ENCODE measurements around the gene ACSL3. TPM values are rescaled to one million over a fixed set of nuclear protein-coding genes. Genes with fewer than 3 reads are reported as not detected.

The ACSL3 gene
- total RNA-seq, 1 experiment from 2014 or later, result 100 TPM

- TF ChIP-seq, protein P1, sequence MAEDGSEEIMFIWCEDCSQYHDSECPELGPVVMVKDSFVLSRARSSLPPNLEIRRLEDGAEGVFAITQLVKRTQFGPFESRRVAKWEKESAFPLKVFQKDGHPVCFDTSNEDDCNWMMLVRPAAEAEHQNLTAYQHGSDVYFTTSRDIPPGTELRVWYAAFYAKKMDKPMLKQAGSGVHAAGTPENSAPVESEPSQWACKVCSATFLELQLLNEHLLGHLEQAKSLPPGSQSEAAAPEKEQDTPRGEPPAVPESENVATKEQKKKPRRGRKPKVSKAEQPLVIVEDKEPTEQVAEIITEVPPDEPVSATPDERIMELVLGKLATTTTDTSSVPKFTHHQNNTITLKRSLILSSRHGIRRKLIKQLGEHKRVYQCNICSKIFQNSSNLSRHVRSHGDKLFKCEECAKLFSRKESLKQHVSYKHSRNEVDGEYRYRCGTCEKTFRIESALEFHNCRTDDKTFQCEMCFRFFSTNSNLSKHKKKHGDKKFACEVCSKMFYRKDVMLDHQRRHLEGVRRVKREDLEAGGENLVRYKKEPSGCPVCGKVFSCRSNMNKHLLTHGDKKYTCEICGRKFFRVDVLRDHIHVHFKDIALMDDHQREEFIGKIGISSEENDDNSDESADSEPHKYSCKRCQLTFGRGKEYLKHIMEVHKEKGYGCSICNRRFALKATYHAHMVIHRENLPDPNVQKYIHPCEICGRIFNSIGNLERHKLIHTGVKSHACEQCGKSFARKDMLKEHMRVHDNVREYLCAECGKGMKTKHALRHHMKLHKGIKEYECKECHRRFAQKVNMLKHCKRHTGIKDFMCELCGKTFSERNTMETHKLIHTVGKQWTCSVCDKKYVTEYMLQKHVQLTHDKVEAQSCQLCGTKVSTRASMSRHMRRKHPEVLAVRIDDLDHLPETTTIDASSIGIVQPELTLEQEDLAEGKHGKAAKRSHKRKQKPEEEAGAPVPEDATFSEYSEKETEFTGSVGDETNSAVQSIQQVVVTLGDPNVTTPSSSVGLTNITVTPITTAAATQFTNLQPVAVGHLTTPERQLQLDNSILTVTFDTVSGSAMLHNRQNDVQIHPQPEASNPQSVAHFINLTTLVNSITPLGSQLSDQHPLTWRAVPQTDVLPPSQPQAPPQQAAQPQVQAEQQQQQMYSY (CRISPR knock-in tag; IDR thresholded peaks at IDR 0.05), result no peak
- TF ChIP-seq CDX4 (CRISPR knock-in tag; IDR thresholded peaks at IDR 0.05; ENCODE audit: borderline replicate concordance), result no peak
Measured at GRCh38 chr2:222919841-222920526, 59.1 kb downstream of the ACSL3 start (continued).

DNA sequence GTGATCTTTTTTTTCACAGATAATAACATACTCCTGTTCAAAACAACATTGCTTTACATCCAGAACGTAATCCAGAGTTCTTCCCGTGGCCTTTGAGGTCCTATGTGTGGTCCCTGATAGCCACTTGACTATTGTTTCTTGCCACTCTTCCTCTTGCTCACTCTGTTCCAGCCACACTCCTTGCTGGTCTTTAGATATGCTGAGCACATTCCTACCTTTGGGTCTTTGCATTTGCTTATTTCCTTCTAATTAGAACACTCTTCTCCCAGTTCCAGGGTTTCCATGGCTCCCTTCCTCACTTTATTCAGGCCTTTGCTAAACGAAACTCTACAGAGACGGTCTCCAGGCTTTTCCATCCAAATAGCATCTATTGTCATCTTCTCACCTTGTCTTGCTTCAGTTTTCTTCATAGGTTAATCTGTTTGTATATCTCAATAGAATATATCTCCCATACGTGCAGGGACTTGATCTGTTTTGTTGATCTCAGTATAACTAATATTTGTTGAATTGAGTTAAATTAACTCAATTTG, 59.9 kb downstream of the ACSL3 start:
- H3K4me3 Mint-ChIP-seq, result no peak overlapping the region
- peak overlapping the region; percentile 53 for H3K27ac Mint-ChIP-seq
- no peaks in the 10 kb centered on the region for H3K9me3 Mint-ChIP-seq
- peaks cover 48% of the 10 kb centered on the region for H3K36me3 Mint-ChIP-seq
- DNase-seq (ENCODE audit: low spot score), result no peak
- H3K27me3 Mint-ChIP-seq (ENCODE audit: low read depth), result no peaks in the 10 kb centered on the region
- no peak for TF ChIP-seq ELF4 (CRISPR knock-in tag; IDR thresholded peaks at IDR 0.05; ENCODE audit: low read depth)
- no peak for TF ChIP-seq KAT7 (CRISPR knock-in tag; IDR thresholded peaks at IDR 0.05; ENCODE audit: borderline replicate concordance)
- no peak for TF ChIP-seq HMGA2 (CRISPR knock-in tag; IDR thresholded peaks at IDR 0.05)
- TF ChIP-seq, protein P2, sequence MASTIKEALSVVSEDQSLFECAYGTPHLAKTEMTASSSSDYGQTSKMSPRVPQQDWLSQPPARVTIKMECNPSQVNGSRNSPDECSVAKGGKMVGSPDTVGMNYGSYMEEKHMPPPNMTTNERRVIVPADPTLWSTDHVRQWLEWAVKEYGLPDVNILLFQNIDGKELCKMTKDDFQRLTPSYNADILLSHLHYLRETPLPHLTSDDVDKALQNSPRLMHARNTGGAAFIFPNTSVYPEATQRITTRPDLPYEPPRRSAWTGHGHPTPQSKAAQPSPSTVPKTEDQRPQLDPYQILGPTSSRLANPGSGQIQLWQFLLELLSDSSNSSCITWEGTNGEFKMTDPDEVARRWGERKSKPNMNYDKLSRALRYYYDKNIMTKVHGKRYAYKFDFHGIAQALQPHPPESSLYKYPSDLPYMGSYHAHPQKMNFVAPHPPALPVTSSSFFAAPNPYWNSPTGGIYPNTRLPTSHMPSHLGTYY (CRISPR knock-in tag; IDR thresholded peaks at IDR 0.05), result no peak
- no peak for TF ChIP-seq ZNF671 (CRISPR knock-in tag; IDR thresholded peaks at IDR 0.05)
- TF ChIP-seq FOXJ3 (CRISPR knock-in tag; IDR thresholded peaks at IDR 0.05; ENCODE audit: borderline replicate concordance), result no peak
- TF ChIP-seq CBFB (CRISPR knock-in tag; IDR thresholded peaks at IDR 0.05; ENCODE audit: low read depth), result no peak
- no peak for TF ChIP-seq TCF7 (CRISPR knock-in tag; IDR thresholded peaks at IDR 0.05; ENCODE audit: low read depth)
- TF ChIP-seq CREM (CRISPR knock-in tag; IDR thresholded peaks at IDR 0.05), result no peak
- TF ChIP-seq SP1 (CRISPR knock-in tag; conservative IDR thresholded peaks at IDR 0.05), result no peak
- POLR2A ChIA-PET, result no interaction called here
- H3K4me1 Mint-ChIP-seq, result peaks cover 32% of the 10 kb centered on the region
- peak; percentile 79 for ATAC-seq
- CTCF ChIA-PET, result interaction anchor here (1.5 kb wide), 1 partner anchor 124 kb away, joined by 3 read pairs; no protein-coding TSS in a partner anchor

GRCh38 chr2:222922019-222922800, 61.4 kb downstream of the ACSL3 start:
- Mint-ChIP-seq H3K4me3 (no peak overlapping the region), H3K27ac (peak overlapping the region; percentile 60), H3K4me1 (peaks cover 24% of the 10 kb centered on the region), H3K27me3 (ENCODE audit: low read depth) (no peaks in the 10 kb centered on the region), H3K9me3 (no peaks in the 10 kb centered on the region), H3K36me3 (peaks cover 54% of the 10 kb centered on the region)
- ChIA-PET CTCF (interaction anchor here (1.0 to 2.2 kb wide), 3 partner anchors 17 to 125 kb away, joined by 3 to 6 read pairs (median 3); no protein-coding TSS in a partner anchor), POLR2A (no interaction called here)
- TF ChIP-seq EMX1 (CRISPR knock-in tag; IDR thresholded peaks at IDR 0.05) (no peak), ATF6 (CRISPR knock-in tag; IDR thresholded peaks at IDR 0.05) (no peak), ATF2 (CRISPR knock-in tag; IDR thresholded peaks at IDR 0.05; ENCODE audit: borderline replicate concordance, low read depth) (no peak)
- DNase-seq (ENCODE audit: low spot score), result no peak
- ATAC-seq, result no peak

Measured in WTC11 (cell line).